ENCODE data around the gene ASB2. TPM values are rescaled to one million over a fixed set of nuclear protein-coding genes. Genes with fewer than 3 reads are reported as not detected.

ASB2 gene
- total RNA-seq, 1 experiment from 2014 or later, result not detected

- CTCF ChIA-PET, result no interaction called here
- POLR2A ChIA-PET, result no interaction called here
Measured at GRCh38 chr14:93954900-93955849, 21.2 kb downstream of the ASB2 start.

DNA sequence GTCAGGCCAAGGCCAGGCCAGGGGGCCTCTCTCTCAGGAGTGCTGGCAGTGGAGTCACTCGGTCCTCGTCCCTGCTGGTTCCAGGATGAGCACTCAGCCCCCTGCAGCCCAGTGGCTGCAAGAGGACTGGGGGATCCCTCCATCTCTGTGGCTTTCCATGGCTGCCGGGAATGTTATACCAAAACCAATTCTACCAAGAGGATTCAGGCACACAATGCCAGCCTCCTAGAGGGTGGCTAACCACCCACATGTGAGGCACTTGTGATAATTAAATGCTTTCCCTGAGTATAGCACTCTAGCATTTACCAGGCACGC is 21.9 kb downstream of the ASB2 start:
- no peak overlapping the region for H3K4me3 ChIP-seq (replicated peaks in 1 of 2; ENCODE audit: low read depth in 1 of 2, low read length in 2 of 2)
- no TSS peak for BruUV-seq (replicated peaks)
- H3K9me3 ChIP-seq (ENCODE audit: control insufficient read depth in 1 of 2, insufficient read depth in 1 of 2, low read depth in 1 of 2, low read length in 2 of 2), result no peaks in the 10 kb centered on the region
- DNase-seq (ENCODE audit: low read depth, low spot score) (no peak), ATAC-seq (no peak)
- RAD21 ChIA-PET (ENCODE audit: low non-redundant PET in 1 of 2, low total read pairs in 2 of 2, uncharacterized antibody in 2 of 2, unreplicated experiment in 2 of 2), result no interaction called here
- no peak overlapping the region for H2AFZ ChIP-seq (ENCODE audit: low read depth, low read length, poor library complexity, severe bottlenecking)
- no peak overlapping the region for H3K9ac ChIP-seq (ENCODE audit: low read length)
- CTCF ChIA-PET, result no interaction called here
- H3K9me2 ChIP-seq (ENCODE audit: insufficient read depth), result no peaks in the 10 kb centered on the region
- peaks cover 19 to 74% of the 10 kb centered on the region in 2 experiments for H3K4me1 ChIP-seq (ENCODE audit: control insufficient read depth in 1 of 2, insufficient read depth in 2 of 2, low read length in 2 of 2)
- H3K36me3 ChIP-seq (ENCODE audit: control insufficient read depth in 1 of 2, insufficient read depth in 2 of 2, low read length in 2 of 2), result no peaks in the 10 kb centered on the region
- H3K4me2 ChIP-seq (ENCODE audit: low read length), result no peak overlapping the region; the same call in 1 of the 2 replicates
- H3K27me3 ChIP-seq (ENCODE audit: insufficient read depth, low read length), result no peaks in the 10 kb centered on the region
- POLR2A ChIA-PET, result no interaction called here
- H3K27ac ChIP-seq (ENCODE audit: low read depth, low read length), result no peak overlapping the region
- H4K20me1 ChIP-seq (ENCODE audit: insufficient read depth), result no peaks in the 10 kb centered on the region
- intact Hi-C loops (cut with micrococcal nuclease), result no loop called here
- no peaks in the 10 kb centered on the region for H3K79me2 ChIP-seq (ENCODE audit: insufficient read depth, low read length)
- TF ChIP-seq, protein P1, sequence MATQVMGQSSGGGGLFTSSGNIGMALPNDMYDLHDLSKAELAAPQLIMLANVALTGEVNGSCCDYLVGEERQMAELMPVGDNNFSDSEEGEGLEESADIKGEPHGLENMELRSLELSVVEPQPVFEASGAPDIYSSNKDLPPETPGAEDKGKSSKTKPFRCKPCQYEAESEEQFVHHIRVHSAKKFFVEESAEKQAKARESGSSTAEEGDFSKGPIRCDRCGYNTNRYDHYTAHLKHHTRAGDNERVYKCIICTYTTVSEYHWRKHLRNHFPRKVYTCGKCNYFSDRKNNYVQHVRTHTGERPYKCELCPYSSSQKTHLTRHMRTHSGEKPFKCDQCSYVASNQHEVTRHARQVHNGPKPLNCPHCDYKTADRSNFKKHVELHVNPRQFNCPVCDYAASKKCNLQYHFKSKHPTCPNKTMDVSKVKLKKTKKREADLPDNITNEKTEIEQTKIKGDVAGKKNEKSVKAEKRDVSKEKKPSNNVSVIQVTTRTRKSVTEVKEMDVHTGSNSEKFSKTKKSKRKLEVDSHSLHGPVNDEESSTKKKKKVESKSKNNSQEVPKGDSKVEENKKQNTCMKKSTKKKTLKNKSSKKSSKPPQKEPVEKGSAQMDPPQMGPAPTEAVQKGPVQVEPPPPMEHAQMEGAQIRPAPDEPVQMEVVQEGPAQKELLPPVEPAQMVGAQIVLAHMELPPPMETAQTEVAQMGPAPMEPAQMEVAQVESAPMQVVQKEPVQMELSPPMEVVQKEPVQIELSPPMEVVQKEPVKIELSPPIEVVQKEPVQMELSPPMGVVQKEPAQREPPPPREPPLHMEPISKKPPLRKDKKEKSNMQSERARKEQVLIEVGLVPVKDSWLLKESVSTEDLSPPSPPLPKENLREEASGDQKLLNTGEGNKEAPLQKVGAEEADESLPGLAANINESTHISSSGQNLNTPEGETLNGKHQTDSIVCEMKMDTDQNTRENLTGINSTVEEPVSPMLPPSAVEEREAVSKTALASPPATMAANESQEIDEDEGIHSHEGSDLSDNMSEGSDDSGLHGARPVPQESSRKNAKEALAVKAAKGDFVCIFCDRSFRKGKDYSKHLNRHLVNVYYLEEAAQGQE (IDR thresholded peaks at IDR 0.05; ENCODE audit: low read depth), result no peak
- TF ChIP-seq SIN3A (IDR thresholded peaks at IDR 0.05; ENCODE audit: low read depth), result no peak
- no peak for TF ChIP-seq ZNF274 (IDR thresholded peaks at IDR 0.05; ENCODE audit: low read depth, low read length)
- no peak for TF ChIP-seq FOSL1 (IDR thresholded peaks at IDR 0.05; ENCODE audit: low read depth)
- TF ChIP-seq, protein P2, sequence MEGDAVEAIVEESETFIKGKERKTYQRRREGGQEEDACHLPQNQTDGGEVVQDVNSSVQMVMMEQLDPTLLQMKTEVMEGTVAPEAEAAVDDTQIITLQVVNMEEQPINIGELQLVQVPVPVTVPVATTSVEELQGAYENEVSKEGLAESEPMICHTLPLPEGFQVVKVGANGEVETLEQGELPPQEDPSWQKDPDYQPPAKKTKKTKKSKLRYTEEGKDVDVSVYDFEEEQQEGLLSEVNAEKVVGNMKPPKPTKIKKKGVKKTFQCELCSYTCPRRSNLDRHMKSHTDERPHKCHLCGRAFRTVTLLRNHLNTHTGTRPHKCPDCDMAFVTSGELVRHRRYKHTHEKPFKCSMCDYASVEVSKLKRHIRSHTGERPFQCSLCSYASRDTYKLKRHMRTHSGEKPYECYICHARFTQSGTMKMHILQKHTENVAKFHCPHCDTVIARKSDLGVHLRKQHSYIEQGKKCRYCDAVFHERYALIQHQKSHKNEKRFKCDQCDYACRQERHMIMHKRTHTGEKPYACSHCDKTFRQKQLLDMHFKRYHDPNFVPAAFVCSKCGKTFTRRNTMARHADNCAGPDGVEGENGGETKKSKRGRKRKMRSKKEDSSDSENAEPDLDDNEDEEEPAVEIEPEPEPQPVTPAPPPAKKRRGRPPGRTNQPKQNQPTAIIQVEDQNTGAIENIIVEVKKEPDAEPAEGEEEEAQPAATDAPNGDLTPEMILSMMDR (IDR thresholded peaks at IDR 0.05 in 2 of 3, conservative IDR thresholded peaks at IDR 0.05 in 1 of 3; ENCODE audit: borderline replicate concordance in 1 of 3, insufficient read depth in 1 of 3, low read depth in 2 of 3, low read length in 2 of 3), result no peak
- no peak for TF ChIP-seq RAD21 (IDR thresholded peaks at IDR 0.05; ENCODE audit: low read depth)
- no peak for TF ChIP-seq EZH2phosphoT487 (IDR thresholded peaks at IDR 0.05; ENCODE audit: borderline replicate concordance)
- TF ChIP-seq EGR1 (IDR thresholded peaks at IDR 0.05; ENCODE audit: low read depth), result no peak
- TF ChIP-seq ELF1 (IDR thresholded peaks at IDR 0.05; ENCODE audit: borderline replicate concordance, low read depth), result no peak
- TF ChIP-seq CBX3 (IDR thresholded peaks at IDR 0.05; ENCODE audit: low read depth), result no peak
- TF ChIP-seq, protein P3, sequence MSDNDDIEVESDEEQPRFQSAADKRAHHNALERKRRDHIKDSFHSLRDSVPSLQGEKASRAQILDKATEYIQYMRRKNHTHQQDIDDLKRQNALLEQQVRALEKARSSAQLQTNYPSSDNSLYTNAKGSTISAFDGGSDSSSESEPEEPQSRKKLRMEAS (IDR thresholded peaks at IDR 0.05), result no peak

More at GRCh38 chr14:93954900-93955849, 21.2 kb downstream of the ASB2 start:
- H3K27me3 ChIP-seq (ENCODE audit: insufficient read depth, low read length), result no peaks in the 10 kb centered on the region
- no peak for DNase-seq (ENCODE audit: low read depth, low spot score)
- H3K27ac ChIP-seq (ENCODE audit: low read depth, low read length), result no peak overlapping the region
- H3K36me3 ChIP-seq (ENCODE audit: control insufficient read depth in 1 of 2, insufficient read depth in 2 of 2, low read length in 2 of 2), result no peaks in the 10 kb centered on the region
- BruUV-seq (replicated peaks), result no TSS peak
- intact Hi-C loops (cut with micrococcal nuclease), result no loop called here
- peaks cover 26 to 81% of the 10 kb centered on the region in 2 experiments for H3K4me1 ChIP-seq (ENCODE audit: control insufficient read depth in 1 of 2, insufficient read depth in 2 of 2, low read length in 2 of 2)
- no peak overlapping the region for H3K4me2 ChIP-seq (ENCODE audit: low read length)
- ATAC-seq, result no peak
- H3K9me2 ChIP-seq (ENCODE audit: insufficient read depth), result no peaks in the 10 kb centered on the region
- no peak overlapping the region for H3K4me3 ChIP-seq (replicated peaks in 1 of 2; ENCODE audit: low read depth in 1 of 2, low read length in 2 of 2)
- H4K20me1 ChIP-seq (ENCODE audit: insufficient read depth), result no peaks in the 10 kb centered on the region
- H3K9ac ChIP-seq (ENCODE audit: low read length), result no peak overlapping the region
- no peaks in the 10 kb centered on the region for H3K9me3 ChIP-seq (ENCODE audit: control insufficient read depth in 1 of 2, insufficient read depth in 1 of 2, low read depth in 1 of 2, low read length in 2 of 2)
- RAD21 ChIA-PET (ENCODE audit: low non-redundant PET in 1 of 2, low total read pairs in 2 of 2, uncharacterized antibody in 2 of 2, unreplicated experiment in 2 of 2), result no interaction called here
- no peak overlapping the region for H2AFZ ChIP-seq (ENCODE audit: low read depth, low read length, poor library complexity, severe bottlenecking)
- TF ChIP-seq TCF7L2 (IDR thresholded peaks at IDR 0.05; ENCODE audit: borderline replicate concordance, extremely low read depth, insufficient read depth, insufficient read length), result no peak
- H3K79me2 ChIP-seq (ENCODE audit: insufficient read depth, low read length), result no peaks in the 10 kb centered on the region

All from HCT116 (cell line).